NCI-H2107 treated with DMSO at 0.1 percent for 48 hours (cell line): ENCODE results near the gene ANKS3.

ENCODE experiments used
- DNase-seq: peaks from one replicate; lab custom pipeline; 2025; ENCODE audit not compliant: unreplicated experiment; lab: John Stamatoyannopoulos, UW

ANKS3 gene

GRCh38 chr16:4729876-4730275, 4.2 kb downstream of the ANKS3 start:
- DNase-seq, result no peak

- no peak for DNase-seq
Observed at GRCh38 chr16:4728676-4729075, 5.4 kb downstream of the ANKS3 start.

- DNase-seq, result no peak
Observed at GRCh38 chr16:4726616-4727015, 7.5 kb downstream of the ANKS3 start.

- DNase-seq, result no peak
Observed at GRCh38 chr16:4724661-4725270, 9.3 kb downstream of the ANKS3 start.

DNA sequence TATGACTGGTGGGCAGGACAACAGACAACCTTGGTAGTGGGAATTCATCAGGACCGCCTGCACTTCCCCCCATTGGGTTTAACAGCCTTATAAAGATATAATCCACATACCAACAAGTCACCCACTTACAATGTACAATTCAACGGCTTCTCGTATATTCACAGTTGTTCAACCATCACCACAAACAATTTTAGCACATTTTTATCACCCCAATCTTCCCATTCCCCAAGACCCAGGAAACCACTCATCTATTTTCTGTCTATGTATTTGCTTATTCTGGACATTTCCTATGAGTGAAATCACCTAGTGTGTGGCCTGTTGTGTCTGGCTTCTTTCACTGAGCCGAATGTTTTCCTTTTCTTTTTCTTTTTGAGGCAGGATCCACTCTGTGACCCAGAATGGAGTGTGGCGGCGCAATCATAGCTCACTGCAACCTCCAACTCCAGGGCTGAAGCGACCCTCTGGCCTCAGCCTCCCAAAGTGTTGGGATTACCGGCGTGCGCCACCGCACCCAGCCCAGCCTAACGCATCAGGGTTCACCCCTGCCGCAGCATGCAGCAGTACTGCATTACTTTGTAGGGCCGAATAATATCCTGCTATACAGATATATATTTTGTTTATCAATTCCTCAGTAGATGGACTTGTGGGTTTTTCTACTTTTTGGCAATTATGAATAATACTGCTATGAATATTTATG, 10.9 kb downstream of the ANKS3 start:
- no peak for DNase-seq

DNA sequence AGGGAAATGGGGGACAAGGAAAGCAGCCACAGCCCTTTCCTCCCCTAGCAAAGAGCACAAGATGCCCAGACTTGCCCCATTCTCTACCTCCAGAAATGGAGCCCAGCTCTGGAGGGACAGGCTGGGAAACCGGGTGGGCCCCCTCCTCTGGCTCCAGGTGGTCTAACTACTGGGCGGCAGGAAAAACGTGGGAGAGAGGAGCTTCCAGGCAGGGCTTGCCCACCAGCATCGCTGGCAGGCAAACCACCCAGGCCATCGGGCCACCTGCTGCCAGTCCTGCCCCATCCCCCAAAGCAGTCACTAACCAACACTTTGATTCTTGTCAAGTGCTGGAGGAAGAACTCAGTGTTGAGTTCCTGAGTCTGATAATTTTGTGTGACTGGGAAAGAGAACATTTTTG, 15.6 kb downstream of the ANKS3 start:
- DNase-seq, result no peak

DNA sequence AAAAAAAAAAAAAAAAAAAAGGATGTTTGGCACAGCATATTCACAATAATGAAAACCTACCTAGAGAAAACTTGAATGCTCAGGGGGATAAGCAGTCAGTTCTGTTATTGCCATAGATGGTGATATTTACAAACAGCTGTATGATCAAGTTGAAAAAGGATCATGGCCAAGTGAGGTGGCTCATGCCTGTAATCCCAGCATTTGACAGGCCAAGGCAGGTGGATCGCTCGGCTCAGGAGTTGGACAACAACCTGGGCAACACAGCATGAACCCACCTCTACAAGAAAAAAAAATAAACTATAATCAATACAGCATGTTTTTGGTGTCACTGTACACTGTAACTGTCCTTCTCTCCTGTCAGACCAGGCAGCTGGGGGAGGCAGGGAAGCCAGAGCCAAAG, 19.1 kb downstream of the ANKS3 start:
- no peak for DNase-seq

DNA sequence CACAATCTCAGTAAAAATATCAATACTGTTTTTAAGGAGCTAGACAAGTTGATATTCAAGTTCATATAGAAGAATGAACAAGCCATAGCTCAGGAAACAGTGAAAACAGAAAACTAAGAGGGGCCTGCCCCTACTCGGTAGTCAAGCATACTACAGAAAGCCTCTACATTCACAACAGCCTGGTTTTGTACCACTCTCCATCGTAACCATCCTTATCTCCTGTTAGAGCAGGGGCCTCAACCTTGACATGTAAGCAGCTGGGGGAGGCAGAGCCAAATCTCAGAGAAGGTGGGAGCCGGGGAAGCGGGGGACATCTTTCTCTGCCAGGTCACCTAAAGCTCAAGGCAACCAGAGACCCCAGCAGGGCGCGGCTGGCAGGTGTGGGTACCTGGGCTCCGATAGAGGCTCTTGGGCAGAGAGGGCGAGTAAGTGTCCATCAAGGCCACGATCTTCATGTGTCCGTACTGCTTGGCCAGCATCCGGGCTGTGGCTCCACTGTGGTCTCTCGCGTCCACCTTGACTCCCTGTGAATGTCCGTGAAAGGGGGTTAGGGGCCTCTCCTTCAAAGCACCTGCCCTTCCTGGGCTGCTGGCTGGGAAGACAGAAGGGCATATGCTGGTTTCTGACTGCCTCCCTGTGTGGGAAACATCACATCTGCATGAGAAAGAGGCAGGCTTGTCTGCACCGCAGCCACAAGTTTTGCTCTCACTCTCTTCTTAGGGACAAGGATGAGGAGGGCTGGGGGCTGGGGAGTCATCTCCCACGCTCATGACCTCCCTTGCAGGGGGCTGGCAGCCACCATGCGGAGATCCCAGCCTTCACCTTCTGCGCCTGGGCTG, 20.2 kb downstream of the ANKS3 start:
- no peak for DNase-seq

GRCh38 chr16:4709481-4709880, 24.6 kb downstream of the ANKS3 start:
- DNase-seq, result no peak

DNA sequence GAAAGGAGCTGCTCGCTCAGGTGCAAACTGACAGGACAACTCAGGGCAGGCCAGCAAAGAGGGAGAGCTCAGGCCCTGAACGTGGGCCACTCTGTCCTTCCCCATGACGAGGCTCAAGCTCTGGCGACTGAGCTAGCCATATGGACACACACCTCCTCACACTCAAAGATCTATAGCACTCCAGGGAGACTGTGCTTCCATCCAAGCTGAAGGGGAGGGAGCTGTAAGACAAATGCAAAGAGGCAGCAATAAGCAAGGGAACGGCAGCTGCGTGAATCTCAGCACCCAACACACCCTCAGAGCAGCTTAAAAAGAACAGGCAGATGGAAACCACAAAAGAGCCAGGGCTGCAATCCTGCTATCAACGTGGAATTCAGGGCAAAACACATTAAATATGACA, 27.2 kb downstream of the ANKS3 start:
- no peak for DNase-seq

DNA sequence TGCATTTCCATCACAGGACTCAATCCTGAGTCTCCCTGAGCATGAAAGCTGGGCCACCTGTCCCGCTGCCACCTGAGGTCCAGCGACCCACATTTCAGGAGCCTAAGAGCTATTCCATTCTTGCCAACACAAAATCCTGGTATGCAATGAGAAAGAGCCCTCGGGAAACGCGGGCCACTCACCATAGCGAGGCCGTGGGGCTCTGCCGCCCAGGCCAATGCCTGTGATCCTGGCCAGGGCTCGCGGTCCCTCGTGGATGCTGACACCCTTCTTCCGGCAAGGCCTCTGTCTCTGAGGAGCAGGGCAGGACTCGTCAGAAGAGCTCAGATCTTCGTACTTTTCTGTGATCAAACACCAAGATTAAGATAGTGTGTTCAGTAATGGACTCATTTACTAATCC, 29.2 kb downstream of the ANKS3 start:
- DNase-seq, result no peak

GRCh38 chr16:4704491-4704890, 29.6 kb downstream of the ANKS3 start:
- DNase-seq, result no peak

DNA sequence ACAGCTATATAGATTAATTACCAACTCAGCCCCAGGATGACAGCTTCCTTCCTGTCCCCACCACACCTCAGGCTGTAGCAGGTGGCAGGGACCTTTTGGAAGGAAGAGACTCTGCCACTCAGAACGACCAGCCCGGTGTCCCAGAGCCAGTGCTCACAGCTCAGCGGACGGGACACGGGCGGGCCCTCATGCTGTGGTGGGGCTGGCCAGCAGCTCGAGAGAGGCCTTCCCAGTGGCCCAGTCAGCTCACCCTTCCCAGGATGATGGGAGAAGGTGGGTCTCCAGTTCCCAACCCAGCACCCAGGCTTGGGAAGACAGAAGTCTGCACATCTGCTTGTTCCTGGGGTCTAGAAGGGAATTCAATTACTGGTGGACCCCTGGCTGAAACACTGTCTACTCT, 30.2 kb downstream of the ANKS3 start:
- no peak for DNase-seq

- DNase-seq, result no peak
Observed at GRCh38 chr16:4702466-4702808, 31.6 kb downstream of the ANKS3 start.

- DNase-seq, result no peak
Observed at GRCh38 chr16:4701791-4702465, 32.1 kb downstream of the ANKS3 start.

GRCh38 chr16:4700997-4701743, 32.9 kb downstream of the ANKS3 start:
- DNase-seq, result no peak

GRCh38 chr16:4700380-4700996, 33.6 kb downstream of the ANKS3 start:
- no peak for DNase-seq

- no peak for DNase-seq
Observed at GRCh38 chr16:4699046-4699556, 35.0 kb downstream of the ANKS3 start.

GRCh38 chr16:4698321-4699045, 35.6 kb downstream of the ANKS3 start:
- no peak for DNase-seq

GRCh38 chr16:4697848-4698291, 36.2 kb downstream of the ANKS3 start:
- DNase-seq, result no peak
